Stomach (tissue), 9 donors: ENCODE data around the gene ADGB. TPM values are rescaled to one million over a fixed set of nuclear protein-coding genes. Genes with fewer than 3 reads are reported as not detected.

Experiments
- DNase-seq, 2 donors: peaks; one replicate each; pipeline versions ENCODE4 v3.0.0 to v3.0.0-alpha.2; 2013 to 2019
- H3K27ac ChIP-seq, 5 donors: fragments of 200-600 bp in 4 of 5; sonication (generic) in 4 of 5; one replicate each; pipeline ENCODE4 v1.5.1; 2013 to 2019; ENCODE audit warnings: mild to moderate bottlenecking in 1 of 5, moderate library complexity in 1 of 5
- H3K27me3 ChIP-seq, 3 donors: fragments of 200-600 bp; sonication (generic); one replicate each; pipeline ENCODE4 v1.5.1; 2017 to 2019; ENCODE audit warnings: mixed run types in 1 of 3
- H3K36me3 ChIP-seq, 4 donors: fragments of 200-600 bp; sonication (generic); 1 replicate in 3 of 4; 2 replicates in 1 of 4; pipeline ENCODE4 v1.5.1; 2016 to 2019
- H3K4me1 ChIP-seq, 4 donors: fragments of 200-600 bp; sonication (generic); one replicate each; pipeline ENCODE4 v1.5.1; 2016 to 2019
- H3K4me3 ChIP-seq, 4 donors: fragments of 200-600 bp; sonication (generic) in 3 of 4; one replicate each; pipeline ENCODE4 v1.5.1; 2016 to 2019; ENCODE audit warnings: mild to moderate bottlenecking in 1 of 4
- H3K9me3 ChIP-seq, 4 donors: fragments of 200-600 bp; sonication (generic); one replicate each; pipeline ENCODE4 v1.5.1; 2016 to 2019
- EP300 ChIP-seq: sonication (generic); formaldehyde crosslinking; IDR thresholded peaks from one replicate; pipeline ENCODE4 v1.6.1; 2017; ENCODE audit warnings: antibody characterized with exemption
- POLR2A ChIP-seq, 4 donors: fragments of 450-650 bp; IDR thresholded peaks; one replicate each; pipeline ENCODE4 v1.6.1; 2016; ENCODE audit warnings: antibody characterized with exemption in 4 of 4, control low read depth in 2 of 4, mild to moderate bottlenecking in 1 of 4, moderate library complexity in 1 of 4
- POLR2AphosphoS5 ChIP-seq, 3 donors: sonication (generic); formaldehyde crosslinking; IDR thresholded peaks; one replicate each; pipeline ENCODE4 v1.6.1; 2016; ENCODE audit warnings: antibody characterized with exemption in 3 of 3
- whole genome bisulfite sequencing, 5 donors: extraction: QIAGEN DNeasy Blood & Tissue Kit in 3 of 5; methylation state at CpG; one replicate each; pipeline versions ENCODE4 v1.1.5 to v1.1.7; 2013 to 2018; 5-methylcytosine and 5-hydroxymethylcytosine counted together
- intact Hi-C: fragments of 100-400 bp; cut with DNase I; formaldehyde crosslinking; loops from one replicate; pipeline ENCODE4 v1.15.1; 2023; ENCODE audit warnings: low total_unique reads
- polyA plus RNA-seq, 3 donors: library from polyadenylated mRNA; stranded (reverse); fragments of 200-250 nt; gene quantifications; one replicate each; pipeline ENCODE4 v1.2.3, GENCODE V29; 2013
- total RNA-seq, 5 donors: library from RNA; depleted of rRNA; stranded (reverse); fragments of >200 nt; gene quantifications; one replicate each; pipeline versions ENCODE4 v1.1.0 to v1.2.3, GENCODE V29; 2014 to 2016
- TF ChIP-seq, protein P1 (sequence below), 7 experiments: fragments of 450-650 bp in 4 of 7; fragments of 200-600 bp in 3 of 7; sonication (generic) in 3 of 7; IDR thresholded peaks; one replicate each; pipeline ENCODE4 v1.5.1; 2016 to 2019; ENCODE audit warnings: antibody characterized with exemption in 7 of 7, control low read depth in 2 of 7, mild to moderate bottlenecking in 1 of 7
- donor health status: healthy with polysubstance abuse.
- donor health status: Bipolar disorder and iron deficiency.
- donor health status: healthy.

Gene ADGB
- total and polyA plus RNA-seq, 8 donors, result 0.29 TPM; not detected in 7

GRCh38 chr6:146775220-146775619, 176.4 kb downstream of the ADGB start:
- H3K4me3 ChIP-seq, result no peak overlapping the region
- H3K27me3 ChIP-seq, result no peaks in the 10 kb centered on the region
- no peaks in the 10 kb centered on the region for H3K4me1 ChIP-seq
- H3K36me3 ChIP-seq, result no peaks in the 10 kb centered on the region
- no peak for DNase-seq
- TF ChIP-seq, protein P1, sequence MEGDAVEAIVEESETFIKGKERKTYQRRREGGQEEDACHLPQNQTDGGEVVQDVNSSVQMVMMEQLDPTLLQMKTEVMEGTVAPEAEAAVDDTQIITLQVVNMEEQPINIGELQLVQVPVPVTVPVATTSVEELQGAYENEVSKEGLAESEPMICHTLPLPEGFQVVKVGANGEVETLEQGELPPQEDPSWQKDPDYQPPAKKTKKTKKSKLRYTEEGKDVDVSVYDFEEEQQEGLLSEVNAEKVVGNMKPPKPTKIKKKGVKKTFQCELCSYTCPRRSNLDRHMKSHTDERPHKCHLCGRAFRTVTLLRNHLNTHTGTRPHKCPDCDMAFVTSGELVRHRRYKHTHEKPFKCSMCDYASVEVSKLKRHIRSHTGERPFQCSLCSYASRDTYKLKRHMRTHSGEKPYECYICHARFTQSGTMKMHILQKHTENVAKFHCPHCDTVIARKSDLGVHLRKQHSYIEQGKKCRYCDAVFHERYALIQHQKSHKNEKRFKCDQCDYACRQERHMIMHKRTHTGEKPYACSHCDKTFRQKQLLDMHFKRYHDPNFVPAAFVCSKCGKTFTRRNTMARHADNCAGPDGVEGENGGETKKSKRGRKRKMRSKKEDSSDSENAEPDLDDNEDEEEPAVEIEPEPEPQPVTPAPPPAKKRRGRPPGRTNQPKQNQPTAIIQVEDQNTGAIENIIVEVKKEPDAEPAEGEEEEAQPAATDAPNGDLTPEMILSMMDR (IDR thresholded peaks at IDR 0.05), result no peak
- no peak for TF ChIP-seq POLR2AphosphoS5 (IDR thresholded peaks at IDR 0.05)
- no peak for TF ChIP-seq POLR2A (IDR thresholded peaks at IDR 0.05)
- no peak for TF ChIP-seq EP300
- H3K27ac ChIP-seq, result no peak overlapping the region
- no peaks in the 10 kb centered on the region for H3K9me3 ChIP-seq
- intact Hi-C loops, result no loop called here

DNA sequence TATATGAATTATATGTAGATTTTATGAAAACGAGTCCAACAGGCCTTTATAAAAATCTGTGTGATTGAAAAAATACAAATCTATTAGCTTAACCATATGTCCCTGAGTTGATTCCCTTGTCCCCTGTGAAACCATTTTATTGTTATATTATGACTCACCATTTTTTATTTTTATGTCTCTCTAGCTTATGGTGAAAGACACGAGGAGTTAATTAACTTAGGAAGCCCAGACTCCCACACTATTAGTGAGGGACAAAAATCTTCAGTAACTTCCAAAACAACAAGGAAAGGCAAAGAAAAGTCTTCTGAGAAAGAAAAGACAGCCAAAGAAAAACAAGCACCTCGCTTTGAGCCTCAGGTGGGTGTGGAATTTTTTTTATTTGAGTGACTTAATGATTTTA, 183.1 kb downstream of the ADGB start:
- H3K27ac ChIP-seq, result no peak overlapping the region
- H3K27me3 ChIP-seq, result no peaks in the 10 kb centered on the region
- intact Hi-C loops, result no loop called here
- no peak for TF ChIP-seq POLR2AphosphoS5 (IDR thresholded peaks at IDR 0.05)
- no peak for DNase-seq
- H3K36me3 ChIP-seq, result no peaks in the 10 kb centered on the region
- no peaks in the 10 kb centered on the region for H3K4me1 ChIP-seq
- 75 to 82% (median 77%) methylated on average over 3 of the region's 3 CpGs for WGBS, 5 donors
- H3K9me3 ChIP-seq, result no peaks in the 10 kb centered on the region
- no peak overlapping the region for H3K4me3 ChIP-seq

DNA sequence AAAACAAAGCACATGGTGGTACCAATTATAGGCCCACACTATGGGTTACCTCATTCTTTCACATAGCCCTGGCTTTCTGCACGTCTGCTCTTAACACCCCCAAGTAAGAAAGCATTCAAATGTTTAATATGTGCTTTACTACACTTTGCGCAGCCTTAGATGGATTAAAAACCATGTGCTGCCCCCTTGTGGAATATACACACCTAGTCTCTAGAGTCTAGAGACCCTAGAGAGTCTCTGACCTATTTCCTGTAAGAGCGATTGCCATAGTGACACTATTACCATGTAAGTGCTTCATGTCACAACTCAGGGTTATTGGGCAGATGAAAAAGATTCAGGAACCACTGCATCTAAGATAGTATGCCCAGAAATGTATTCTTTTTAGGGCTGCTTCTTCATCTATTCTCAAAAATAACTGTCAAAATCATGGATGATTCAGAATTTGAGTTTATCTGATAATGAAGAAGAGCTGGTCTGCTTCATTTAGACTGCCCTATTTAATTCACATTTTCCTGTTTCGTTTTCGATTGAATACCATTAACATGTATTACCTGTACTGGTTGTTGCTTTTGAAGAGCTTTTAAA, 186.3 kb downstream of the ADGB start:
- no peak for TF ChIP-seq POLR2A (IDR thresholded peaks at IDR 0.05)
- peak in 1 of 2 donors; percentile 45 for DNase-seq
- no peaks in the 10 kb centered on the region for H3K36me3 ChIP-seq
- H3K4me1 ChIP-seq, result no peaks in the 10 kb centered on the region
- no peaks in the 10 kb centered on the region for H3K9me3 ChIP-seq
- H3K27ac ChIP-seq, result no peak overlapping the region
- no peak overlapping the region for H3K4me3 ChIP-seq
- intact Hi-C loops, result no loop called here
- WGBS, 5 donors, result 47 to 49% (median 48%) methylated on average over 5 of the region's 5 CpGs
- H3K27me3 ChIP-seq, result no peaks in the 10 kb centered on the region

DNA sequence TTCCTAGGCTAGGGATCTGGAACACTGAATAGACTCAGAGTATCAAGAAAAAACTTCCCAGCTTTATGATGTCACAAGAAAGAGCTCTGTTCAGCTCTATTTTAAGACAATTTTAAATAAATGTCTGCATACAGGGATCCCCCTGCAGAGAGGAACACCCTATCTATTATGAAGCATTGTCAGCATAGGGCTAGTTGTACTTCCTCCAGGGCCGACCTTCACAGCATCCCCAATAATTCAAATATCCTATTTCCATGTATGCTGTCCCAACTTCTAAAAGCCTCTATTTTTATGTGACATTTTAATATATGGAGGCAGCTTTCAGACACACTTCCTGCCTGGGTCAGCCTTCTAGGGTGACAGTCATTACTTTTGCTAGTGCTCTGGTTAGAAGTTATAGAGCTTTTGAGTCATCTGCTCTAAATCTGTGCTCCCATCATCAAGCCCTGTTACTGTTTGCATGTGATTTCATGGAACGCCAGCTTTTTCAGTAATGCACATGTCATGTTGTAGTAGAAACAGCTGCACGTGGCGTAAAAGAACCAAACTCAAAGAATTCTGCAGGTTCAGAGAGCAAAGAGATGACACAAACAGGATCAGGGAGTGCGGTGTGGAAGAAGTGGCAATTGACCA, 189.2 kb downstream of the ADGB start:
- Histone ChIP-seq H3K36me3 (no peaks in the 10 kb centered on the region), H3K9me3 (peaks cover 0 to 15% (median 8%) of the 10 kb centered on the region in 4 donors), H3K27me3 (no peaks in the 10 kb centered on the region), H3K27ac (no peak overlapping the region), H3K4me3 (no peak overlapping the region), H3K4me1 (no peaks in the 10 kb centered on the region)
- WGBS, 5 donors, result 62 to 76% (median 68%) methylated on average over 5 of the region's 5 CpGs
- DNase-seq, result peak in 1 of 2 donors; percentile 7
- intact Hi-C loops, result no loop called here
- TF ChIP-seq EP300, result no peak
- TF ChIP-seq POLR2A (IDR thresholded peaks at IDR 0.05), result no peak
- TF ChIP-seq, protein P1 (IDR thresholded peaks at IDR 0.05), result no peak
- no peak for TF ChIP-seq POLR2AphosphoS5 (IDR thresholded peaks at IDR 0.05)

GRCh38 chr6:146790561-146791091, 191.9 kb downstream of the ADGB start:
- peaks cover 0 to 17% (median 10%) of the 10 kb centered on the region in 4 donors for H3K9me3 ChIP-seq
- no peaks in the 10 kb centered on the region for H3K27me3 ChIP-seq
- no peak overlapping the region for H3K4me3 ChIP-seq
- no peaks in the 10 kb centered on the region for H3K4me1 ChIP-seq
- 82 to 91% (median 86%) methylated on average over 4 of the region's 4 CpGs for WGBS, 5 donors
- TF ChIP-seq POLR2AphosphoS5 (IDR thresholded peaks at IDR 0.05) (no peak), POLR2A (IDR thresholded peaks at IDR 0.05) (no peak), EP300 (no peak)
- TF ChIP-seq, protein P1 (IDR thresholded peaks at IDR 0.05), result no peak
- intact Hi-C loops, result no loop called here
- no peak overlapping the region for H3K27ac ChIP-seq
- no peaks in the 10 kb centered on the region for H3K36me3 ChIP-seq
- DNase-seq, result no peak
